Measurements from ENCODE around the gene LY86. TPM values are rescaled to one million over a fixed set of nuclear protein-coding genes. Genes with fewer than 3 reads are reported as not detected.

Gene LY86
- total RNA-seq, 1 experiment from 2014 or later = not detected

GRCh38 chr6:6652932-6653331 lies 64.4 kb downstream of the LY86 start:
- H3K4me1 ChIP-seq (ENCODE audit: insufficient read depth, low read length) = no peaks in the 10 kb centered on the region
- no peak overlapping the region for H3K27ac Mint-ChIP-seq
- no CpG with 5 or more reads among the region's 5 CpGs for WGBS (ENCODE audit: extremely low coverage, insufficient read length, low lambda C conversion rate)

More at GRCh38 chr6:6652932-6653331, 64.4 kb downstream of the LY86 start:
- Histone ChIP-seq H3K27me3 (ENCODE audit: insufficient read depth, low read length) (peaks cover 3% of the 10 kb centered on the region; the same call in 1 of the 2 replicates), H2BK5ac (ENCODE audit: insufficient read length, low read length) (no peak overlapping the region), H3K23ac (ENCODE audit: insufficient read length, low read depth, low read length) (no peak overlapping the region), H2BK12ac (ENCODE audit: insufficient read length, low read depth, low read length) (no peak overlapping the region), H3T11ph (ENCODE audit: low read length) (no peak overlapping the region), H2AK5ac (ENCODE audit: insufficient read length, low read length) (no peak overlapping the region), H2AFZ (ENCODE audit: low read length) (no peak overlapping the region), H2BK20ac (ENCODE audit: low read depth, low read length, poor library complexity, severe bottlenecking) (no peak overlapping the region), H3K9me3 (ENCODE audit: control insufficient read depth, low read depth, low read length) (no peaks in the 10 kb centered on the region), H4K20me1 (ENCODE audit: control insufficient read depth, insufficient read depth, insufficient read length) (no peaks in the 10 kb centered on the region), H3K27ac (ENCODE audit: insufficient read length, low read depth, low read length) (no peak overlapping the region), H3K56ac (ENCODE audit: insufficient read length, low read depth, low read length) (no peak overlapping the region), H2BK15ac (ENCODE audit: low read depth, low read length) (no peak overlapping the region), H3K4me2 (ENCODE audit: insufficient read depth, insufficient read length, low read length) (no peak overlapping the region), H3K23me2 (ENCODE audit: insufficient read length, low read depth, low read length, poor library complexity, severe bottlenecking) (no peaks in the 10 kb centered on the region), H2BK120ac (ENCODE audit: low read depth, low read length, poor library complexity, severe bottlenecking) (no peak overlapping the region), H3K9ac (ENCODE audit: extremely low read depth, insufficient read length, low read length) (no peak overlapping the region), H4K5ac (ENCODE audit: insufficient read length, low read depth, low read length) (no peak overlapping the region), H3K14ac (ENCODE audit: insufficient read depth, low read length) (no peak overlapping the region), H4K8ac (replicated peaks; ENCODE audit: insufficient read length, low read depth, low read length) (no peak overlapping the region), H3K79me2 (ENCODE audit: insufficient read depth, low read length) (no peaks in the 10 kb centered on the region), H3K18ac (ENCODE audit: insufficient read length, low read depth, low read length) (no peak overlapping the region), H3K79me1 (ENCODE audit: insufficient read depth, low read depth, low read length, poor library complexity, severe bottlenecking) (no peaks in the 10 kb centered on the region), H4K91ac (ENCODE audit: insufficient read length, low read depth, low read length) (no peak overlapping the region), H3K4ac (ENCODE audit: low read depth, low read length) (no peak overlapping the region)
- Mint-ChIP-seq H3K4me1 (peaks cover 18 to 22% of the 10 kb centered on the region in 2 experiments), H3K36me3 (ENCODE audit: insufficient read depth in 1 of 3, low read depth in 3 of 3) (peaks cover 0 to 12% (median 2%) of the 10 kb centered on the region in 3 experiments; a peak in 3 of 7 replicates), H3K9me3 (peaks cover 8% of the 10 kb centered on the region in 2 experiments; a peak in 4 of 5 replicates), H3K27me3 (ENCODE audit: low read depth) (peaks cover 48% of the 10 kb centered on the region), H3K4me3 (no peak overlapping the region)
- DNase-seq = no peak
- no peak for TF ChIP-seq CTCF (conservative IDR thresholded peaks at IDR 0.05)

Data from H9 (cell line).